DND-41 (cell line): Measurements from ENCODE around the gene TFF3.

Experiments used
- ATAC-seq: fragments of 200-7000 bp; cut with Tn5 transposase; 3 replicates; pipeline ENCODE4 v1.9.1; 2021; ENCODE audit warnings: low read depth; ENCODE audit not compliant: insufficient read depth
- DNase-seq: peaks from one replicate; pipeline ENCODE4 v3.0.0-alpha.2; 2020
- H2AFZ ChIP-seq: 2 replicates; pipeline ENCODE4 v1.6.0; 2012; ENCODE audit warnings: low read depth, low read length
- H3K27ac ChIP-seq: 2 replicates; pipeline ENCODE4 v1.5.1; 2012; ENCODE audit warnings: low read length, inconsistent platforms
- H3K27me3 ChIP-seq: fragments of 200-600 bp; sonication (generic); 2 replicates; pipeline ENCODE4 v1.6.0; 2012; ENCODE audit warnings: low read length, mild to moderate bottlenecking, inconsistent platforms; ENCODE audit not compliant: insufficient read depth, poor library complexity
- H3K36me3 ChIP-seq: 2 replicates; pipeline ENCODE4 v1.5.1; 2012; ENCODE audit warnings: low read length, inconsistent platforms; ENCODE audit not compliant: insufficient read depth
- H3K4me1 ChIP-seq: 2 replicates; pipeline ENCODE4 v1.5.1; 2012; ENCODE audit warnings: mild to moderate bottlenecking, low read length; ENCODE audit not compliant: insufficient read depth
- H3K4me2 ChIP-seq: 2 replicates; pipeline ENCODE4 v1.6.0; 2012; ENCODE audit warnings: mild to moderate bottlenecking, moderate library complexity, low read length, inconsistent platforms; ENCODE audit not compliant: insufficient read depth
- H3K4me3 ChIP-seq, 2 experiments: fragments of 200-600 bp in 1 of 2; shearing (Covaris generic) in 1 of 2; 2 replicates each; pipeline ENCODE4 v1.5.1; 2012 to 2016; ENCODE audit warnings: inconsistent platforms in 2 of 2, low read length in 2 of 2, mild to moderate bottlenecking in 2 of 2, low read depth in 1 of 2, moderate library complexity in 1 of 2
- H3K79me2 ChIP-seq: 2 replicates; pipeline ENCODE4 v1.6.0; 2012; ENCODE audit warnings: low read length, inconsistent platforms; ENCODE audit not compliant: insufficient read depth
- H3K9ac ChIP-seq: 2 replicates; pipeline ENCODE4 v1.6.0; 2012; ENCODE audit warnings: low read depth, mild to moderate bottlenecking, inconsistent platforms, low read length, moderate library complexity
- H3K9me3 ChIP-seq: 2 replicates; pipeline ENCODE4 v1.5.1; 2012; ENCODE audit warnings: low read length, moderate library complexity, mild to moderate bottlenecking, inconsistent platforms; ENCODE audit not compliant: insufficient read depth, severe bottlenecking
- H4K20me1 ChIP-seq: 2 replicates; pipeline ENCODE4 v1.6.0; 2012; ENCODE audit warnings: low read length; ENCODE audit not compliant: insufficient read depth
- CTCF ChIP-seq: IDR thresholded peaks from 2 replicates; pipeline ENCODE4 v1.5.1; 2012; ENCODE audit warnings: borderline replicate concordance, low read length, moderate library complexity, mild to moderate bottlenecking; ENCODE audit not compliant: poor library complexity, severe bottlenecking; ENCODE audit errors: extremely low read depth
- EZH2 ChIP-seq: IDR thresholded peaks from 3 replicates; pipeline ENCODE4 v1.6.1; 2012; ENCODE audit warnings: borderline replicate concordance, low read depth, mild to moderate bottlenecking, moderate library complexity, low read length, inconsistent platforms; ENCODE audit not compliant: severe bottlenecking

TFF3 gene

DNA sequence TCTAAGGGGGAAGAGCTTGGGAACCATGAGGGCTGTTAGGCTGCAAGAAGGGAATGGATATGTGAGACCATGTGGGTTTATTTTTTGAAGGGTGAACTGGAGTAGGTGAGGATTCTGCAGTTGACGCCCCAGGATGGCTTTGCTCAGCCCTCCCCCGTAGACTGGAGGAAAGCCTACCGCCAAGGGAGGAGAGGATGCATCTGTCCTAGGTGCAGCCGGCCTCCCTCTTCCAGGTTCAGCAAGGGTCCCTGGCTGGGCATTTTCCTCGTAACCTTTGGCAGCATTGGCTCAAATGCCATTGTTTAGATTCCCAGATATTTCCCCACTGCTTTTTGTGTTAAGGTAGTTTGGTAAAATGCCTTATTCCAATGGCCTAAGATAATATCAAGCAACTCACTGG is 16.6 kb downstream of the TFF3 start:
- Histone ChIP-seq H3K27me3 (no peaks in the 10 kb centered on the region), H4K20me1 (no peaks in the 10 kb centered on the region)

DNA sequence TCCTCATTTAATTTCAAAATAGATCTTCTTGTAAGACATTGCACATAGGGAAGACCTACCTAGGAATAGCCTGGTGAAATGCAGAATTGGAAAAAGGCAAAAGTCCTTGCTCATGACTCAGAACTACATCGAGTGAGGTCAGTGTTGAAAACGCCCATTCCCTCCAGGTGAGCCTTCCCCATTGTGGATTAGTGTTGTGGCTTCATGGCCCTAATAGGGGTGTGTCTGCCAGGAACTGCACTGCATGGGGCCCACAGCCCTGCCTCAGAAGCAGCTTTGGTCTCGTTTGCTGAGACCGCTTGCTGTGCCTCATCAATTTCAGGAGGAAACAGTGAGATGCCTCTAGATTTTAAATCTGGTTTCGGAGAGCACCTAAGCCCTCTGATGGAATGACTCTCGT is 17.0 kb downstream of the TFF3 start:
- H3K9ac ChIP-seq: no peak overlapping the region
- H3K9me3 ChIP-seq: no peaks in the 10 kb centered on the region
- ATAC-seq (no peak), DNase-seq (no peak)
- H3K4me3 ChIP-seq: no peak overlapping the region
- no peak overlapping the region for H2AFZ ChIP-seq
- H3K27ac ChIP-seq: no peak overlapping the region
- H3K79me2 ChIP-seq: no peaks in the 10 kb centered on the region
- no peaks in the 10 kb centered on the region for H3K27me3 ChIP-seq
- H4K20me1 ChIP-seq: no peaks in the 10 kb centered on the region
- TF ChIP-seq EZH2 (no peak), CTCF (no peak)
- no peak overlapping the region for H3K4me2 ChIP-seq
- peaks cover 36% of the 10 kb centered on the region for H3K36me3 ChIP-seq
- no peaks in the 10 kb centered on the region for H3K4me1 ChIP-seq

More for the DNA sequence above, 16.6 kb downstream of the TFF3 start:
- H3K9me3 ChIP-seq: no peaks in the 10 kb centered on the region
- H3K27ac ChIP-seq: no peak overlapping the region
- no peaks in the 10 kb centered on the region for H3K79me2 ChIP-seq
- no peak overlapping the region for H3K4me3 ChIP-seq
- no peaks in the 10 kb centered on the region for H3K4me1 ChIP-seq
- peaks cover 32% of the 10 kb centered on the region for H3K36me3 ChIP-seq
- TF ChIP-seq CTCF: no peak
- TF ChIP-seq EZH2: no peak
- H3K9ac ChIP-seq: no peak overlapping the region
- no peak for DNase-seq
- no peak for ATAC-seq
- no peak overlapping the region for H2AFZ ChIP-seq
- no peak overlapping the region for H3K4me2 ChIP-seq

DNA sequence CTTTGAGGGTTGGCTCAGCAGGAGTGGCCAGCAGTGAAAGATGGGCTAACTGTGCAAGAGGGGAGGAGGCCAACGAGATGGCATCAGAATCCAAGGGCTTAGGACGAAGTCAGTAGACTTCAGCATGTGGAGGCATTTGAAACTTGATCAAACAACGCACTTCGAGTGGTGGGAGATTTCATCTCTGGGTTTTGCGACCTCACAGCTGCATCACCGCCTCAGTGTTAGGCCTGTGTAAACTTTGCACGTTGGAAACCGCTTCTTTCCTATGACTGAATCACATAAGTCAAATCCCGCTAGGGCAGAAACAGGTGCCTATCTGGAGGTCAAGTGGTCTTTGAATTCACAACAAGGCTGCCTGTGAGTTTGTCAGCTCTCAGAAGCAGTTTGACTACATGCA is 17.8 kb downstream of the TFF3 start:
- no peak for ATAC-seq

More for the DNA sequence above, 17.8 kb downstream of the TFF3 start:
- Histone ChIP-seq H2AFZ (no peak overlapping the region), H3K27ac (no peak overlapping the region), H4K20me1 (no peaks in the 10 kb centered on the region), H3K4me2 (no peak overlapping the region), H3K36me3 (peaks cover 45% of the 10 kb centered on the region), H3K9me3 (no peaks in the 10 kb centered on the region), H3K9ac (no peak overlapping the region), H3K79me2 (no peaks in the 10 kb centered on the region), H3K4me3 (no peak overlapping the region), H3K27me3 (no peaks in the 10 kb centered on the region), H3K4me1 (no peaks in the 10 kb centered on the region)
- DNase-seq: no peak
- TF ChIP-seq EZH2 (no peak), CTCF (no peak)
